Fibroblast of gingiva (primary cell): ENCODE measurements around the gene IRF7.

Source experiments
- DNase-seq: peaks from one replicate; pipeline ENCODE4 v3.0.0-alpha.2; 2011; ENCODE audit warnings: low read depth

The IRF7 gene

DNA sequence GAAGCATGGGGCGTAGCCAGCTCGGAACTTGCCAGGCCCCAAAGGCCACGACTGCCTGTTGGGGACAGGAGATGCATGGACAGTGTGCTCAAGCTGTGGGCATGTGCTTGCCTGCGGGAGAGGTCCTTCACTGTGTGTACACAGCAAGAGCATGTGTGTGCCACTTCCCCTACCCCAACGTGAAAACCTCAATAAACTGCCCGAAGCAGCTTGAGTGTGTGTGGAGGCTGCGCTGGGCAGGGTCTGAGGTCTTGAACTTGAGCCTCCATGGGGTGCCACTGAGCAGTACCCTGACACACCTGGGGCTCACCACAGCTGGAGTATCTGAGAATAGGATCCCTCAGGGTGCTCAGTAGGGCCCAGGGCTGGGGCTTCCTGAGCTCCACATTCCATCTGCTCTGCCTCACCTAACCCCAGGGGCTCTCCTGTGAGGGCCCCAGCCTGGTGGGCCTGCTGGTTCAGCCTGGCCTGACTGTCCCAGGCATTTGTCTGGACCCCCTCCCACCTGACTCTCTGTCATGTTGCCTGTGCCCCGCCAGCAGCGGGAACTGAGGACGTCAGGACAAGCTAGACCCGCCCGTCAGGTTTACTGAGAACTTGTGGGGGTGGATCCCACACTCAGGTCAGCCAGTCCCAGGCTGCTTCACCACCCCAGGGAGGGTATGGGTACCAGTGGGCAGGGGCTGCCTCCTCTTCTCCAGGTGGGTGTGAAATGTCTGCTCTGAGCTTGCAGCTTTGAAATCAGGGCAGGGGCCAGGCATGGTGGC, 51.8 kb downstream of the IRF7 start:
- DNase-seq: no peak

DNA sequence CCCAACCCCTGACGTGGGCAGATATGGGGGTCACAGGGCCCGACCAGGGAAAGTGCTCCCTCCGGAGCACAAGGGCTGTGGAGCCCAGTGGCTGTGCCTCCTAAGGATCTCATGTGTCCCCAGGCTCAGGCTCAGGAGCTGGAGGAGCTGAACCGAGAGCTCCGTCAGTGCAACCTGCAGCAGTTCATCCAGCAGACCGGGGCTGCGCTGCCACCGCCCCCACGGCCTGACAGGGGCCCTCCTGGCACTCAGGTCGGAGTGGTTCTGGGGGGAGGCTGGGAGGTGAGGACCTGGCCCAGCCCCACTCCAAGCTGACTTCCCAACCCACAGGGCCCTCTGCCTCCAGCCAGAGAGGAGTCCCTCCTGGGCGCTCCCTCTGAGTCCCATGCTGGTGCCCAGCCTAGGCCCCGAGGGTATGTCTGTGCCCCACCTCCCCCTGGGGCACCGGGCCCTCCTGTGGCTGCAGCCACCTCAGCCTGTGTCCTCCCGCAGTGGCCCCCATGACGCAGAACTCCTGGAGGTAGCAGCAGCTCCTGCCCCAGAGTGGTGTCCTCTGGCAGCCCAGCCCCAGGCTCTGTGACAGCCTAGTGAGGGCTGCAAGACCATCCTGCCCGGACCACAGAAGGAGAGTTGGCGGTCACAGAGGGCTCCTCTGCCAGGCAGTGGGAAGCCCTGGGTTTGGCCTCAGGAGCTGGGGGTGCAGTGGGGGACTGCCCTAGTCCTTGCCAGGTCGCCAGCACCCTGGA, 52.5 kb downstream of the IRF7 start:
- DNase-seq: no peak
